GM18507 (cell line): Measurements from ENCODE around the gene KLKB1.

ENCODE experiments used
- DNase-seq: peaks from one replicate; pipeline ENCODE4 v3.0.0; 2011; ENCODE audit warnings: low read depth; ENCODE audit not compliant: insufficient read length; ENCODE audit errors: extremely low spot score
- FAIRE-seq: peaks from 2 replicates; lab custom pipeline; 2011; peaks lifted over from hg19 to GRCh38; lab: Jason Lieb, UNC

KLKB1 gene

GRCh38 chr4:186300659-186301390 lies 73.5 kb downstream of the KLKB1 start:
- FAIRE-seq (no peak), DNase-seq (no peak)

- no peak for FAIRE-seq
- DNase-seq = no peak
Measured at GRCh38 chr4:186304216-186304615, 76.9 kb downstream of the KLKB1 start.

- no peak for FAIRE-seq
- DNase-seq = no peak
Measured at GRCh38 chr4:186304866-186305505, 77.7 kb downstream of the KLKB1 start.

GRCh38 chr4:186307497-186307896 lies 80.2 kb downstream of the KLKB1 start:
- no peak for FAIRE-seq
- no peak for DNase-seq

- no peak for DNase-seq
- no peak for FAIRE-seq
Measured at GRCh38 chr4:186307916-186308315, 80.6 kb downstream of the KLKB1 start.
